SU-DHL-6 (cell line): ENCODE results near the gene B3GNT5.

Experiments
- H2AFZ ChIP-seq: fragments of 200-600 bp; sonication (generic); 2 replicates; pipeline ENCODE4 v1.6.1; 2014; ENCODE audit warnings: low read depth, mild to moderate bottlenecking, moderate library complexity, mixed read lengths, antibody characterized with exemption, low read length; ENCODE audit not compliant: severe bottlenecking
- H3F3A ChIP-seq: fragments of 200-600 bp; shearing (Covaris generic); 2 replicates; pipeline ENCODE4 v1.6.0; 2016; ENCODE audit warnings: antibody characterized with exemption, mild to moderate bottlenecking; ENCODE audit not compliant: insufficient read depth
- H3K27ac ChIP-seq: fragments of 200-600 bp; sonication (generic); 2 replicates; pipeline ENCODE4 v1.5.1; 2016; ENCODE audit warnings: low read depth, mild to moderate bottlenecking, low read length, moderate library complexity, mixed read lengths
- H3K27me3 ChIP-seq: fragments of 200-600 bp; sonication (generic), shearing (Covaris generic); 2 replicates; pipeline ENCODE4 v1.6.0; 2014; ENCODE audit warnings: mild to moderate bottlenecking, low read length
- H3K36me3 ChIP-seq: fragments of 200-600 bp; sonication (generic); 2 replicates; pipeline ENCODE4 v1.6.1; 2014; ENCODE audit warnings: mild to moderate bottlenecking, low read length, mixed read lengths
- H3K4me2 ChIP-seq: fragments of 300-600, 200-600 bp; shearing (Covaris generic), sonication (generic); 2 replicates; pipeline ENCODE4 v1.6.0; 2014; ENCODE audit warnings: low read length, low read depth, mild to moderate bottlenecking; ENCODE audit not compliant: poor library complexity, severe bottlenecking
- H3K4me3 ChIP-seq: fragments of 200-600 bp; sonication (generic); 2 replicates; pipeline ENCODE4 v1.5.1; 2014; ENCODE audit warnings: antibody characterized with exemption, low read length, mild to moderate bottlenecking, mixed read lengths; ENCODE audit not compliant: insufficient read depth, poor library complexity, severe bottlenecking
- H3K79me2 ChIP-seq: fragments of 200-600 bp; sonication (generic); 2 replicates; pipeline ENCODE4 v1.6.1; 2014; ENCODE audit warnings: mild to moderate bottlenecking, low read length, moderate library complexity; ENCODE audit not compliant: insufficient read depth
- H3K9ac ChIP-seq: fragments of 200-600 bp; sonication (generic); 2 replicates; pipeline ENCODE4 v1.7.0; 2014; ENCODE audit warnings: mild to moderate bottlenecking, low read length
- H3K9me2 ChIP-seq: fragments of 200-600 bp; sonication (generic); replicated peaks from 2 replicates; pipeline ENCODE4 v1.6.1; 2014; ENCODE audit warnings: low read length; ENCODE audit not compliant: insufficient read depth
- H3K9me3 ChIP-seq: fragments of 200-600 bp; sonication (generic); 2 replicates; pipeline ENCODE4 v1.6.1; 2014; ENCODE audit warnings: low read length, mixed read lengths; ENCODE audit not compliant: insufficient read depth
- H4K20me1 ChIP-seq: fragments of 200-600 bp; sonication (generic); 2 replicates; pipeline ENCODE4 v1.6.1; 2014; ENCODE audit warnings: low read depth, mild to moderate bottlenecking, antibody characterized with exemption, low read length, moderate library complexity, mixed read lengths
- EZH2phosphoT487 ChIP-seq: fragments of 200-600 bp; sonication (generic), shearing (Covaris generic); conservative IDR thresholded peaks from 2 replicates; pipeline ENCODE4 v1.6.1; 2018; ENCODE audit warnings: mild to moderate bottlenecking, antibody characterized with exemption, low read length, moderate library complexity, mixed read lengths
- TF ChIP-seq, protein P1 (sequence below): fragments of 200-600 bp; sonication (generic); IDR thresholded peaks from one replicate; pipeline ENCODE4 v1.5.1; 2017; ENCODE audit warnings: antibody characterized with exemption, mild to moderate bottlenecking, low read length, moderate library complexity; ENCODE audit not compliant: insufficient read depth, poor library complexity, severe bottlenecking

Gene B3GNT5

DNA sequence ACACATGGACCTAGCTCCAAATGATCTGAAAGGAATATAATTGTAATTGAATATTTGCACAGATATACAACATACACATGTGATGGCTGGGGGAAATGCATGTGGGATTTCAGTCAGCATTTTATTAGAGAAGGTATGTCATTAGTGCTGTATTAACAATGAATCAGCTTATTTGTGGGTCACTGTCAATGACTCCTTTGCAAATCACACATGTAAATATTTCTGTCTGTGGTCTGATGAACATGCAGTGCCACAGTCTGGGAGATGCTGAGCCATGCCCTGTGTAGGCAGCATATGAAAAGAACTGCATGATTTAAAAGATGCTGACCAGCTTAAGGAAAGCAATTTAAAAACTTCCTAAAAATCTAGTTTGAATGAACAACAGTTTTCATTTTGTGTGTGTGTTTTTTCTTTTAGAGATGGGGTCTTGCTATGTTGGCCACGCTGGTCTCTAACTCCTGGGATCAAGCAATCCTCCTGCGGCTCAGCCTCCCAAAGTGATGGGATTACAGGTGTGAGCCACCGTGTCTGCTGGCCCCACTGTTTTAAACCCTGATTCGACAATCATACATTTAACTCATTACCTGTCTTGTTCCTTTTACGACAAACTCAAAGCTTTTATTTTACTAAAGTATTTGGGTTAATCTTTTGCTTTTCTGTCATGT lies 803 bp upstream of the B3GNT5 start:
- Histone ChIP-seq H3K27me3 (no peaks in the 10 kb centered on the region), H4K20me1 (no peaks in the 10 kb centered on the region), H3K79me2 (no peaks in the 10 kb centered on the region), H3K27ac (no peak overlapping the region), H3K4me2 (no peak overlapping the region), H3K9me2 (no peaks in the 10 kb centered on the region), H3K9ac (no peak overlapping the region), H2AFZ (no peak overlapping the region), H3K9me3 (no peaks in the 10 kb centered on the region), H3K4me3 (no peak overlapping the region), H3F3A (no peaks in the 10 kb centered on the region), H3K36me3 (no peaks in the 10 kb centered on the region)
- TF ChIP-seq EZH2phosphoT487, result no peak
- TF ChIP-seq, protein P1, sequence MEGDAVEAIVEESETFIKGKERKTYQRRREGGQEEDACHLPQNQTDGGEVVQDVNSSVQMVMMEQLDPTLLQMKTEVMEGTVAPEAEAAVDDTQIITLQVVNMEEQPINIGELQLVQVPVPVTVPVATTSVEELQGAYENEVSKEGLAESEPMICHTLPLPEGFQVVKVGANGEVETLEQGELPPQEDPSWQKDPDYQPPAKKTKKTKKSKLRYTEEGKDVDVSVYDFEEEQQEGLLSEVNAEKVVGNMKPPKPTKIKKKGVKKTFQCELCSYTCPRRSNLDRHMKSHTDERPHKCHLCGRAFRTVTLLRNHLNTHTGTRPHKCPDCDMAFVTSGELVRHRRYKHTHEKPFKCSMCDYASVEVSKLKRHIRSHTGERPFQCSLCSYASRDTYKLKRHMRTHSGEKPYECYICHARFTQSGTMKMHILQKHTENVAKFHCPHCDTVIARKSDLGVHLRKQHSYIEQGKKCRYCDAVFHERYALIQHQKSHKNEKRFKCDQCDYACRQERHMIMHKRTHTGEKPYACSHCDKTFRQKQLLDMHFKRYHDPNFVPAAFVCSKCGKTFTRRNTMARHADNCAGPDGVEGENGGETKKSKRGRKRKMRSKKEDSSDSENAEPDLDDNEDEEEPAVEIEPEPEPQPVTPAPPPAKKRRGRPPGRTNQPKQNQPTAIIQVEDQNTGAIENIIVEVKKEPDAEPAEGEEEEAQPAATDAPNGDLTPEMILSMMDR, result no peak

DNA sequence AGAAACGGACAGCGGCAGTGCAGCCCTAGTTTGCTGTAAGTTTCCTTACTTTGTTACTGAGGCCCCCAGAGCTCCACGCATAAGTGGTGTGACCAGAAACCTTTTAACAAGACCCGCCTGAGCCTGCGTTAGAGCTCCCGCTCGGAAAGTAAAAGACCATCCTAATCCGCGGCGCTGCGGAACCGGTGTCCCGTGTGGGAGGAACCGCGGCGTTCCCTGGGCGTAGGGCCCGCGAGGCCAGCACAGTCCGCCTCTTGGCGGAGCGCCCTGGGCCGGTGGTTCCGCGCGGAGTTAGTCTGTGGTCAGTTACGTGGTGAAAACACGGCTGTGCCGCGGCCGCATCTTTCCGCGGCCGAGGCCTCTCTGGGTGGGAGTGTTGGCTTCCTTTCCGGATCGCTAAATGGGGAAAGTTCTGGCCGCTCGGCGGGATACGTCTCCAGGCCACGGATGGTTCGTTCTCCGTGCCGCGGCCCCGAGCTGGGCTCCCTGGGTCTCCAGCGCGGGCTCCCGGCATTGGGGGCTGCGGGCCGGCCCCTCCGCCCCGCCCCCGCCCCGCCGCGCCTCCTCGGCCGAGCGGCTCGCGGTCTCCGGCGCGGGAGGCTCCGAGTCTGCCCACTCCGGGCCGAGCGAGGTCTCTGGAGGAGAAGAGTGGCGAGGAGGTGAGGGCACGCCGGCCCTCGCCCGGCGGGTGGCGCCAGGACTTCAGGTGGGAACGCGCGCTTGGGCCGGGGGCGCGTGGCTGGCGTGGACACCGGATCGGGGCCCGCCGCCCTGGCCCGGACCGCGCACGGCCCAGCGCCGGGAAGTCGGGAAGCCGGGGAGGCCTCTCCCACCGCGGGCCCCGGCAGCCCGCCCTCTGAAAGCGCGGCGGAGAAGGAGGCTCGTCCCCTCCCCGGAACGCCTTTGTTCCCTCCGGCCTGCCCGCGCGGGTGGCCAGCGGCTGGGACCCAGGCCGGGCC lies 754 bp downstream of the B3GNT5 start:
- H3K27me3 ChIP-seq, result no peaks in the 10 kb centered on the region
- no peaks in the 10 kb centered on the region for H3K36me3 ChIP-seq
- TF ChIP-seq, protein P1, result no peak
- no peak for TF ChIP-seq EZH2phosphoT487
- H3K9me3 ChIP-seq, result no peaks in the 10 kb centered on the region
- H3K79me2 ChIP-seq, result no peaks in the 10 kb centered on the region
- H3K9ac ChIP-seq, result no peak overlapping the region
- H2AFZ ChIP-seq, result no peak overlapping the region
- H3K9me2 ChIP-seq, result no peaks in the 10 kb centered on the region
- no peaks in the 10 kb centered on the region for H4K20me1 ChIP-seq
- H3F3A ChIP-seq, result no peaks in the 10 kb centered on the region
- no peak overlapping the region for H3K4me2 ChIP-seq
- no peak overlapping the region for H3K27ac ChIP-seq
- no peak overlapping the region for H3K4me3 ChIP-seq

DNA sequence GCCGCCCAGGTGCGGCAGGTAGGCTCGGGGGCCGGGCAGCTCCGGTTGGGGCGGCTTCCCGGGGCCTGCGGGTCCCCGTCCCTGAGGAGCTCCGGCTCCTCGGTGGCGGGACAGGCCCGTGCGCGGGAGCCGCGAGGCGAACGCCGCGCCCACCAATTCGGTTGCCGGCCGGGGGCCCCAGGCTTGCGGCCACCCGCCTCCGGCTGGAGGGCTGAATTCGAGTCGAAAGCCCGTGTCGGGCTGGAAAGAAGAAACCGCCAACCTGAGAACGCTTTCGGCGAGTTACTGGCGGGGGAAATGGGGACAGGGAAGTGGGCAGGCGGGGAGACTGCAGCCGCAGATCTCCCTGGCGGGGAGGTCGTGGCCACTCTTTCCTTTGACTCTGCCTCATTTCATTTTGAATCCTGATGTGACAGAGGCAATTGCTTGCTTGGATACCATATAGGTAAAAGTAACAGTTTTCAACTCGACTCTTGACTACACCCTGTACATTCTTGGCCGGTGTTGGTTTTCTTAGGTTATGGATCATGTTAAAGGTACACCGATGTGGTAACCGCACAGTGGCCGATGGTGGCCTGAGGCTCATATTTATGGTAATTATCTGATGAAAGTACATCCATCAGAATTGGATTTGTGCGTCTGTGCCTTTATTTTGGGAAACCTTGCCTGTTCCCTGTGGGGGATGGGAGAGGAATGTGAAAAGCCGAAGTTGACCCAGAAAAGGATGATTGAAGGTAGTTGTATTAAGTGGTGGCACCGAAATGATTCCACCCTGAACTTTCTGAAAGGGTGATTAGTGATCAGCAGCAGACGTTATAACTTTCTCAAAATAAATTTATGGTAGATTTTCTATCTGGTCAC lies 1.7 kb downstream of the B3GNT5 start:
- Histone ChIP-seq H3K9me3 (no peaks in the 10 kb centered on the region), H3K36me3 (no peaks in the 10 kb centered on the region), H3F3A (no peaks in the 10 kb centered on the region), H3K27ac (no peak overlapping the region), H4K20me1 (no peaks in the 10 kb centered on the region), H3K9me2 (no peaks in the 10 kb centered on the region), H3K4me3 (no peak overlapping the region), H3K9ac (no peak overlapping the region), H2AFZ (no peak overlapping the region), H3K79me2 (no peaks in the 10 kb centered on the region), H3K27me3 (no peaks in the 10 kb centered on the region), H3K4me2 (no peak overlapping the region)
- TF ChIP-seq, protein P1, result no peak
- TF ChIP-seq EZH2phosphoT487, result no peak
